Cardiac septum (tissue), 1 donor: ENCODE results near the gene KLK6. TPM values are rescaled to one million over a fixed set of nuclear protein-coding genes. Genes with fewer than 3 reads are reported as not detected.
A peak's percentile ranks its signal among the peaks of the same experiment; 100 is the strongest.

Experiments
- DNase-seq: peaks from one replicate; pipeline ENCODE4 v3.0.0-alpha.2; 2020; ENCODE audit warnings: low spot score
- intact Hi-C: fragments of 100-400 bp; cut with DNase I; formaldehyde crosslinking; loops from one replicate; pipeline ENCODE4 v1.14.0; 2022
- long read RNA-seq: library from polyadenylated mRNA; unstranded; transcript quantifications from one replicate; pipeline ENCODE4 v2.0.0, GENCODE V29; 2021
- total RNA-seq: library from RNA; stranded (reverse); fragmentation: NEBNext Ultra II Directional; extraction: Animal tissue kit (Norgen Biotek cat#: 25700); gene quantifications from one replicate; pipeline ENCODE4 v1.2.1, GENCODE V29; 2021
- donor health status: DM: no; HTN: no; CAD: no.

KLK6 gene
- total RNA-seq = not detected
- long read RNA-seq = 0 reads

GRCh38 chr19:50969413-50969760, at the start of gene KLK6:
KLK6 (minus strand) TSS chr19:50969591; CDS start chr19:50968104, 1,487 bp downstream.
- intact Hi-C loops = no loop called here

GRCh38 chr19:51018745-51019543, 49.6 kb upstream of the KLK6 start:
- no peak for DNase-seq
- intact Hi-C loops = no loop called here

More at GRCh38 chr19:50969413-50969760, at the start of gene KLK6:
- DNase-seq = no peak

- DNase-seq = no peak
- intact Hi-C loops = no loop called here
These were observed 47.6 kb upstream of the KLK6 start for GRCh38 chr19:51016798-51017683.

GRCh38 chr19:51015691-51016267, 46.4 kb upstream of the KLK6 start:
- no peak for DNase-seq
- intact Hi-C loops = no loop called here

- intact Hi-C loops = no loop called here
- no peak for DNase-seq
These were observed 44.9 kb upstream of the KLK6 start for GRCh38 chr19:51014242-51014641.

GRCh38 chr19:51012661-51013190, 43.3 kb upstream of the KLK6 start:
- no peak for DNase-seq
- intact Hi-C loops = no loop called here

- DNase-seq = peak; percentile 58
- intact Hi-C loops = no loop called here
These were observed 40.8 kb upstream of the KLK6 start for GRCh38 chr19:51010066-51010795.

- intact Hi-C loops = no loop called here
These were observed 39.9 kb upstream of the KLK6 start for GRCh38 chr19:51009061-51009891.

GRCh38 chr19:51007488-51007887, 38.1 kb upstream of the KLK6 start:
- intact Hi-C loops = no loop called here
- DNase-seq = no peak

More at GRCh38 chr19:51009061-51009891, 39.9 kb upstream of the KLK6 start:
- DNase-seq = peak; percentile 63

GRCh38 chr19:51006406-51006805, 37.0 kb upstream of the KLK6 start:
- DNase-seq = peak; percentile 53
- intact Hi-C loops = no loop called here

- no peak for DNase-seq
- intact Hi-C loops = no loop called here
These were observed 35.9 kb upstream of the KLK6 start for GRCh38 chr19:51005248-51005647.

- intact Hi-C loops = no loop called here
- DNase-seq = no peak
These were observed 33.9 kb upstream of the KLK6 start for GRCh38 chr19:51003316-51003715.

- no peak for DNase-seq
- intact Hi-C loops = no loop called here
These were observed 33.3 kb upstream of the KLK6 start for GRCh38 chr19:51002542-51003311.

- intact Hi-C loops = no loop called here
- no peak for DNase-seq
These were observed 32.7 kb upstream of the KLK6 start for GRCh38 chr19:51002089-51002532.

GRCh38 chr19:51001515-51001914, 32.1 kb upstream of the KLK6 start, which contains the start of gene KLK8:
KLK8 (minus strand) TSS chr19:51001604; CDS start chr19:51001167, 437 bp downstream.
- intact Hi-C loops = no loop called here
- peak; percentile 17 for DNase-seq

- intact Hi-C loops = no loop called here
- DNase-seq = peak; percentile 56
These were observed 31.6 kb upstream of the KLK6 start for GRCh38 chr19:51000981-51001380.

GRCh38 chr19:51000426-51000825, 31.0 kb upstream of the KLK6 start:
- intact Hi-C loops = no loop called here
- peak; percentile 22 for DNase-seq

- intact Hi-C loops = no loop called here
- no peak for DNase-seq
These were observed 29.3 kb upstream of the KLK6 start for GRCh38 chr19:50998686-50999085.
